HepG2 (cell line): ENCODE results near the gene RGS14. TPM values are rescaled to one million over a fixed set of nuclear protein-coding genes. Genes with fewer than 3 reads are reported as not detected.
"Not testable (repeated sequence)": the region's sequence is repeated elsewhere in the genome, so short reads cannot be mapped to it uniquely, and the experiment has no call there.

Source experiments
- ATAC-seq: fragments of 200-7000 bp; cut with Tn5 transposase; 3 replicates; pipeline ENCODE4 v1.9.1; 2020; ENCODE audit warnings: mild to moderate bottlenecking, moderate library complexity
- BruUV-seq: library from RNA; stranded (reverse); fragments of 400-500 nt; replicated peaks from 2 replicates; lab custom pipeline; 2021; lab: Mats Ljungman, UMichigan
- CTCF ChIA-PET: fragments of 300-600 bp; formaldehyde crosslinking; extraction: SDS; loops from one replicate; lab custom pipeline; 2021; ENCODE audit warnings: low total read pairs, inconsistent platforms, low intra/inter-chr PET ratio; lab: Yijun Ruan, JAX
- POLR2A ChIA-PET: fragments of 350-600 bp; sonication (Branson Sonifier 250); formaldehyde crosslinking; loops from one replicate; lab custom pipeline; 2020; ENCODE audit warnings: antibody characterized with exemption, inconsistent platforms; lab: Yijun Ruan, JAX
- DNase-seq: peaks from one replicate; pipeline ENCODE4 v3.0.0-alpha.2; 2015; ENCODE audit warnings: low spot score
- FAIRE-seq: peaks from 3 replicates; lab custom pipeline; 2011; peaks lifted over from hg19 to GRCh38; lab: Jason Lieb, UNC
- H2AFZ ChIP-seq: one replicate; pipeline ENCODE4 v1.6.1; 2011; ENCODE audit warnings: low read length, inconsistent platforms
- H3K27ac ChIP-seq: fragments of 300-600 bp; 3 replicates; pipeline ENCODE4 v1.8.0; 2011; ENCODE audit warnings: mixed run types, mild to moderate bottlenecking, mixed read lengths, low read length, inconsistent platforms; ENCODE audit not compliant: insufficient read depth; ENCODE audit errors: extremely low read length
- H3K27me3 ChIP-seq, 2 experiments: fragments of 200-600 bp in 1 of 2; 2 replicates in 1 of 2; 3 replicates in 1 of 2; pipeline versions ENCODE4 v1.6.0 to v1.8.0; 2011; ENCODE audit warnings: low read length in 2 of 2, mild to moderate bottlenecking in 2 of 2, moderate library complexity in 2 of 2, inconsistent platforms in 1 of 2; ENCODE audit not compliant: insufficient read depth in 2 of 2, control insufficient read depth in 1 of 2
- H3K36me3 ChIP-seq, 2 experiments: fragments of 200-600 bp in 1 of 2; replicated peaks in 1 of 2; 2 replicates in 1 of 2; 3 replicates in 1 of 2; pipeline versions ENCODE4 v1.5.1 to v1.8.0; 2011; ENCODE audit warnings: low read length in 2 of 2, inconsistent platforms in 1 of 2; ENCODE audit not compliant: insufficient read depth in 2 of 2, control insufficient read depth in 1 of 2
- H3K4me1 ChIP-seq: 2 replicates; pipeline ENCODE4 v1.5.1; 2012; ENCODE audit warnings: low read length, inconsistent platforms; ENCODE audit not compliant: insufficient read depth
- H3K4me2 ChIP-seq: 2 replicates; pipeline ENCODE4 v1.6.0; 2011; ENCODE audit warnings: low read depth, low read length, inconsistent platforms
- H3K4me3 ChIP-seq, 3 experiments: fragments of 200-600 bp in 1 of 3; sonication (generic), shearing (Covaris generic) in 1 of 3; replicated peaks in 1 of 3; 2 replicates each; pipeline ENCODE4 v1.5.1; 2011 to 2016; ENCODE audit warnings: low read length in 3 of 3, inconsistent platforms in 2 of 3, low read depth in 2 of 3, mild to moderate bottlenecking in 2 of 3, control low read depth in 1 of 3, mixed read lengths in 1 of 3; ENCODE audit not compliant: insufficient read depth in 1 of 3
- H3K79me2 ChIP-seq: one replicate; pipeline ENCODE4 v1.6.1; 2011; ENCODE audit warnings: low read length, inconsistent platforms; ENCODE audit not compliant: insufficient read depth
- H3K9ac ChIP-seq: 2 replicates; pipeline ENCODE4 v1.6.0; 2011; ENCODE audit warnings: mild to moderate bottlenecking, low read depth, low read length, inconsistent platforms; ENCODE audit not compliant: insufficient read depth
- H3K9me3 ChIP-seq: 2 replicates; pipeline ENCODE4 v1.5.1; 2012; ENCODE audit warnings: mild to moderate bottlenecking, low read length
- H4K20me1 ChIP-seq: 2 replicates; pipeline ENCODE4 v1.6.0; 2011; ENCODE audit warnings: inconsistent platforms, mild to moderate bottlenecking, low read length, moderate library complexity; ENCODE audit not compliant: insufficient read depth
- CHD4 ChIP-seq: fragments of 200-600 bp; sonication (generic); IDR thresholded peaks from 2 replicates; pipeline ENCODE4 v1.7.0; 2017; ENCODE audit warnings: mild to moderate bottlenecking, low read length, borderline replicate concordance
- WGBS: methylation state at CpG from one replicate; pipeline ENCODE4 v1.1.6; 2017; ENCODE audit warnings: low lambda C conversion rate; 5-methylcytosine and 5-hydroxymethylcytosine counted together
- in situ Hi-C: cut with HindIII; loops from 2 replicates; pipeline ENCODE4 v1.10.0; 2017; ENCODE audit warnings: low pct_unique_long_range_greater_than_20kb; ENCODE audit not compliant: extremely low pct_ligation_motif_present
- intact Hi-C: fragments of 100-400 bp; cut with micrococcal nuclease; formaldehyde crosslinking; loops from one replicate; pipeline ENCODE4 v1.10.0; 2022; ENCODE audit not compliant: unreplicated experiment
- polyA plus RNA-seq, 8 experiments: library from polyadenylated mRNA; depleted of rRNA in 3 of 8; stranded (reverse) in 7 of 8; unstranded in 1 of 8; fragments of >200 nt; fragmentation: Illumina TruSeq in 4 of 8; extraction: Trizol in 4 of 8; gene quantifications; 2 replicates each; pipeline versions ENCODE4 v1.2.1 to v1.2.3, GENCODE V29; 2011 to 2016; ENCODE audit warnings: low read depth in 4 of 8, missing spikeins in 1 of 8, mixed read lengths in 1 of 8; ENCODE audit not compliant: insufficient read depth in 1 of 8
- total RNA-seq, 5 experiments: library from RNA; depleted of rRNA; stranded (reverse); fragments of >200 nt; fragmentation: Illumina TruSeq; extraction: Trizol; gene quantifications; 2 replicates each; pipeline ENCODE4 v1.2.3, GENCODE V29; 2016; ENCODE audit warnings: low read depth in 1 of 5

Gene RGS14
- total and polyA plus RNA-seq, 2 of the 13 experiments (the other 11 are each of a cell fraction or from before 2014, with no cell fraction given) = 11.1 to 17.2 TPM

GRCh38 chr5:177339107-177339638 is 18.6 kb upstream of the RGS14 start:
- FAIRE-seq = no peak
- POLR2A ChIA-PET = interaction anchor here (1.0 kb wide), 1 partner anchor 39 kb away, joined by 3 read pairs; no protein-coding TSS in a partner anchor

GRCh38 chr5:177343000-177343399 is 14.7 kb upstream of the RGS14 start:
- POLR2A ChIA-PET, FAIRE-seq, H2AFZ ChIP-seq, ATAC-seq, H3K27ac ChIP-seq, H3K4me3 ChIP-seq, DNase-seq, intact Hi-C loops, BruUV-seq, CTCF ChIA-PET, H4K20me1 ChIP-seq, in situ Hi-C loops, H3K4me2 ChIP-seq, H3K27me3 ChIP-seq, H3K9ac ChIP-seq, H3K9me3 ChIP-seq: not testable (repeated sequence)
- Histone ChIP-seq H3K4me1 (peaks cover 12% of the 10 kb centered on the region), H3K79me2 (peaks cover 58% of the 10 kb centered on the region), H3K36me3 (peaks cover 13 to 46% of the 10 kb centered on the region in 2 experiments; a peak in 4 of 5 replicates)
- WGBS = 94% methylated on average over 14 of the region's 14 CpGs

More at GRCh38 chr5:177339107-177339638, 18.6 kb upstream of the RGS14 start:
- no peak overlapping the region for H3K27ac ChIP-seq
- no peaks in the 10 kb centered on the region for H3K4me1 ChIP-seq
- H3K4me2 ChIP-seq = no peak overlapping the region
- H3K79me2 ChIP-seq = peaks cover 26% of the 10 kb centered on the region
- H3K4me3 ChIP-seq = no peak overlapping the region
- CTCF ChIA-PET = interaction anchor here (1.1 kb wide), 1 partner anchor 21 kb away, joined by 4 read pairs; no protein-coding TSS in a partner anchor
- WGBS = 96% methylated on average over 11 of the region's 11 CpGs
- DNase-seq = no peak
- intact Hi-C loops (no loop called here), in situ Hi-C loops (no loop called here)
- H2AFZ ChIP-seq = no peak overlapping the region
- H3K9ac ChIP-seq = no peak overlapping the region
- 0 out of 2 replicates have a peak, but pooled peaks cover 3% of the 10 kb centered on the region for H4K20me1 ChIP-seq
- no peaks in the 10 kb centered on the region for H3K27me3 ChIP-seq
- BruUV-seq = no TSS peak
- peaks cover 28 to 69% of the 10 kb centered on the region in 2 experiments for H3K36me3 ChIP-seq
- TF ChIP-seq CHD4 = no peak
- no peak for ATAC-seq
- H3K9me3 ChIP-seq = no peaks in the 10 kb centered on the region
